NCI-H446 (cell line): ENCODE results near the gene SHB.
"Not testable (repeated sequence)": the region's sequence is repeated elsewhere in the genome, so short reads cannot be mapped to it uniquely, and the experiment has no call there.

Experiments
- DNase-seq, 2 experiments: peaks; one replicate each; lab custom pipeline; 2025; lab: John Stamatoyannopoulos, UW

SHB gene

GRCh38 chr9:37969130-37969529 lies 99.9 kb downstream of the SHB start:
- DNase-seq: no peak

DNA sequence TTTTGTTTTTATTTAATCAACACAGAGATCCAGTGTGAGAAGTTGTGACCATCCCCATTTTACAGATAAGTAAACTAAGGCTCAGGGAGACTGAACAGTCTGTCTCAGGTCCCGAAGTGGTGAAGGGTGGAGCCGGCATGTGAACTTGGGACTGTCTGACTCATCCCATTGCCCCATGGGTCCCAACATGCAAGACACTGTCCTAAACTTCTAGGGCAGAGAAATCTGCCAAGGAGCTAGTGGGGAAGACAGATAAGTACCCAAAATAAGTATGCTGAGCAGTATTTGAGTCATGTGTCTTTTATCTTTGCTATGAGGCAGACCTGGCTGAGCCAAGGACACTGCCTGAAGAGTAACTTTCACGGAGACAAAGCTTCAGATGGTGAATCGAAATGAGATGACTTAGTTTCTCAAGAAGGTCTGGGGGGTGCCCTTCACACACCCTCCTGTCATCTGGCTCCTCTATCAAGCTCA lies 100.8 kb downstream of the SHB start:
- no peak for DNase-seq

GRCh38 chr9:37967761-37968080 lies 101.3 kb downstream of the SHB start:
- DNase-seq: no peak

DNA sequence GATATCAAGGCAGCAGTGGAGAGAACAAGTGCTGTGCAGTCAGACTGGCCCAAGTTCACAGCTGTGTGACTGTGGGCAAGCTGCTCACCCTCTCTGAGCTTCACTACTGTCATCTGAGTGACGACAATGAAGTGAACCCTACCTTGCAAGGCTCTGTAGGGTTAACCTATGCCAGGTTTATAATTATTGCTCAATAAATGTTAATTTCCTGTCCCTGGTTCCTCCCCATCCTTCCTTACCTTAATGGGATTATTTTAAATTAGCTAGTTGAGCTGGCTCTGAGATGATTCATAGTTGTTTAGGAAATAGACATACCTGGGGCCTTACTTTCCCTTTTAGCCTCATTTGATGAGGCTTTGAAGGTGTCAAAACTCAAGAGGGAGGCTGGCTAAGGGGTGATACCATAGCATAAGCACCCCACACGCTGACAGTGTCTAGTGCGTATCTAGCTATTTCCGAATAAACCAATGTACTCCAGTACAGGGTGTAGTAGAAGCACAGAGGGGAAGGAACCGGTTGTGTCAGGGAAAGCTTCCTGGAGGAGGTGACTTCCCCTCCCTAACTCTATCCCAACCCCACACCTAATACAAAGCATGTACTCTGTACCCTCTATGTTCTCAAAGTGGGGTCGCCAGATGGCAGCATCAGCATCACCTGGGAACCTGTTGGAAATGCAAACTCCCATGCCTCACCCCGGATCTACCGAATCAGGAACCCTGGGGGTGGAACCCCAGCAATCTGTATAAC lies 101.8 kb downstream of the SHB start:
- DNase-seq: no peak

- no peak for DNase-seq
Observed at GRCh38 chr9:37966412-37967013, 102.5 kb downstream of the SHB start.

DNA sequence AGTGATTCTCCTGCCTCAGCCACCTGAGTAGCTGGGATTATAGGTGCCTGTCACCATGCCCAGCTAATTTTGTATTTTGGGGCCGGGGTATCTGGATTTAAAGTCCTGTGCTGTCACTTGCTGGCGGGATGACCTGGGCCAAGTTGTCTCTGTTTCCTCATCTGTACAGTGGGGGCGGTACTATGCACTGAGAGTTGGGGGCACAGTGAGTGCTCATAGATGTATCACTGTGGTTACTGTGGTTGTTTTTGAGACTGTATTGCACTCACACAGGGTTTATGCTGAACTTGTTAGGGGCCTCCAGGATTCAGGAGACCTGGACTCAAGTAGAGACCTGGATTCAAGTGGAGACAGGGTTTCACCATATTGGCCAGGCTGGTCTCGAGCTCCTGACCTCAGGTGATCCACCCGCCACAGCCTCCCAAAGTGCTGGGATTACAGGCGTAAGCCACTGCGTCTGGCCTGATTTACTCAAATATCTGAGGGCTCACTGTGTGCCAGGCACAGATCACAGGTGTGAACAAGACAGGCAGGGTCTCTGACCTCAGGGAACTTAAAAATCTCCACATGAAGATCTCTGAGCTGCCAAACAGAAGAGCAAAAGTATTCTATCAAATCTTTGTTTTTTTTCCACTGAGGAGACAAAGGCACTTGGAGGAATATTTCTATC lies 103.2 kb downstream of the SHB start:
- DNase-seq: not testable (repeated sequence)

- DNase-seq: no peak
Observed at GRCh38 chr9:37965116-37965515, 103.9 kb downstream of the SHB start.

GRCh38 chr9:37964740-37965081 lies 104.3 kb downstream of the SHB start:
- DNase-seq: no peak

GRCh38 chr9:37963936-37964739 lies 104.9 kb downstream of the SHB start:
- DNase-seq: peak; percentile 8 to 57

- no peak for DNase-seq
Observed at GRCh38 chr9:37961351-37961750, 107.7 kb downstream of the SHB start.

DNA sequence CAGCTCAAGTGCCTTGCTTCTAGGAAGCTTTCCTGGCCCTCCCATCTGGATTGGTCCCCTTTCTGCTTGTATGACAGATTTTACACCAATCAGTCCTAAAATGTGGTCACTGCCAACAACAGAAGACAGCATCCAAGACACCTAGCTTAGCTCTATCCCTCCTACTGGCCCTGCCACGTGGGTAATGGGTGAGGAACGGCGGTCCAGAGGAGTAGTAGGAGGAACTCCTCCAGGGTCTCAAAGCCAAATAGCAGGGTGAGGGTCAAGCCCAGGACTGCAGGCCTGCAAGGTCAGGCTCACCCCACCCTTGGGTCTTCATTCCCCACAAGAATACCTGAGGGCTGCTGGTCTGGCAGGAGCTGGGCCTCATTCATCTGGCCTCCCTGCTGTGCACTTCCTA lies 108.4 kb downstream of the SHB start:
- DNase-seq: no peak

DNA sequence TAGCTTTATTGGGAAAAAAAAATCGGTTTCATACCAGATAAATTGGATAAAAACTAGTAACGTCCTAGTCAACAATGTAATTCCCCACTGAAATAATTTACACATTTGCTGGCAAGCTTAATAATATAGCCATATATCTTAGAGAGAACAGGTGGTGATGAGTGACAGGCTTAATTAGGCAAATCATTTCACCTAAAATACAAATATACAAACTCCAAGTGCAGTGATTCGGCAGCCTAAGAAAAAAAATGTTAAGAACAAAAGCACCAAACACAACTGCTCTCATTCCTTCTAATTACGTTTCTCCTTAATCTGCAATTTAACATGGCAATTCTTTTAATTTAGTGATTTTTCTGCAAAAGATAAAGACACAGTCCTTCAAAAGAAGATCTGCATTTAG lies 109.1 kb downstream of the SHB start:
- DNase-seq: no peak

GRCh38 chr9:37958154-37958553 lies 110.9 kb downstream of the SHB start:
- DNase-seq: no peak

- no peak for DNase-seq
Observed at GRCh38 chr9:37957664-37957953, 111.4 kb downstream of the SHB start.

DNA sequence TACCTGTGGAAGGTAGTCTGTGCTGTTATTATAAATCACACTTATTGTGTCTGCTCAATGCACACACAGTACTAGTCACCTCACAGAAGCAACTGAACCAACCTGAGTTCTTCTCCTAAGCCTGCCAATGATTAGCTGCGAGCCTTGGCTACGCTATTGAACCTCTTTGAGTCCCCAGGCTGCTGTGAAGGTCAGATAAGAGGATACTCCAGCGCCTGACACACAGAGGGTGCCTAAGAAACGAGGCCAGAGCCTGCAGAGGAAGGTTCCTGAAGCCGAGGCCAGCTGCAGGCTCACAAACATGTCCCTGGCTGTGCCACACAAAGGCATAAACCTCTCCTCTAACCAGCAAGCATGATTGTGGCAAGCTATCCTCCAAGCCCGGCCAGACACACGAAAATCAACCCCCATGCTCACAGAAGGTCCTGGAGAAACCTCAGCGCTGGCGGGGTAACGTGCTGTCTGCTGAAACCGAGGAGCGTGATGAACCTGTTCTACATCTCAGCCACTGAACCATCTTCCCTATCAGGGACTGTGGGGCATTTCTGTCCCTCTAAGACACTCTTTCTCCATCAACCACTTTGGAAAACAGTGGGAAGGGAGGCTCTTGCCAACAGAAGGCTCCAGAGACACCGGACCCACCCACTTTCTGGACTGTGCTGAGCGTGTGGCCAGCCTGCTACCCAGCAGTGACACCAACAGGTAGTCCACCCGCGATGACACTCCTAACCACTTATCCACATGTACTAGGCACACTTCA lies 111.9 kb downstream of the SHB start:
- no peak for DNase-seq

DNA sequence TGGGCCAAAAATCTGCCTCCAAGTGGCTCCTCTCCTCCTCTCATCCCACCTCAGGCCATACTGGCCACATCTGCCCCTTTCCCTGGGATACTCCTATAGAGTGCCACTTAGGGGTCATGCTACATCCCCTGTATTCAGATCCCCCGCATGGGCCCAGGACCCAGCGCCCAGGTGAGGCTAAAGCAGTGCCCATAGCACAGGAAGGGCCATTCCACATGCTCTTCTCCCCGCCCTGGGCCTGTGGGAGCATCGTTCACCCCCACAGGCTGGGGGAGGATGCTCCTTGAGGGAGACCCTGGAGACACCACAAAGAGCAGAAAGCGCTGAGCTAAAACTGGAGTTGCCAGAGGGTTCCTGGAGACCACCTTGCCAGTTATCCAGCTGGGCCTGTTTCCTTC lies 112.6 kb downstream of the SHB start:
- DNase-seq: no peak

GRCh38 chr9:37955781-37956422 lies 113.1 kb downstream of the SHB start:
- no peak for DNase-seq

GRCh38 chr9:37954581-37954981 lies 114.4 kb downstream of the SHB start:
- DNase-seq: no peak

DNA sequence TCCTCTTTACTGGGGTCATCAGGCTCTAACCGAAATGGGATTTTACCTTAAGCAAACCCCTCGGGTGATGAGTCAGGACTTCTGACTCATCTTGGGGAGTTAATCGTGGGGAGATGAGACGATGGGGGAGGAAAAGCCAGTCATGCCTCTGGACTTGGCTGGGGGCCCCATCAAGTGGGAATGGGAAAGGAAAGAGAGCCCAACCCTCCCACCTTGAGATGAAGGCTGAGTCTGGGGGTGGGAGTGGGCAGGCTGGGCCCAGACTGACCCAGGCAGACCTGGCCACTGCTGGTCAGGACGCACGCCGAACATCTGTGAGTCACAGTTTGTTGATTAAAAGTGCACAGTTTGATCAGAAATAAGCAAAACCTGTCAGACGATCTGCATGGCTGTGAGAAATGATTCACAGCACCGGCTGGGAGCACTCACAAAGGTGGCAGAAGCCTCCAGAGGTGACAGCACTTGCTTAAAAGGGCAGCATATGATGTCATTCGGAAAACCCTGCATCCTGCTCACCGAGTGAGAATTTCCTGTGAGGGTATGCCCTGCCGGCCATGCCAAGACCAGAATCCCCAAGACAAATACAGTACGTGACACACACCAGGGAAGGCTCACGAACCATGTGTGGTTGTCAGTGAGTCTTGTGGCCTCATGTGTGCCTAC lies 115.1 kb downstream of the SHB start:
- no peak for DNase-seq

DNA sequence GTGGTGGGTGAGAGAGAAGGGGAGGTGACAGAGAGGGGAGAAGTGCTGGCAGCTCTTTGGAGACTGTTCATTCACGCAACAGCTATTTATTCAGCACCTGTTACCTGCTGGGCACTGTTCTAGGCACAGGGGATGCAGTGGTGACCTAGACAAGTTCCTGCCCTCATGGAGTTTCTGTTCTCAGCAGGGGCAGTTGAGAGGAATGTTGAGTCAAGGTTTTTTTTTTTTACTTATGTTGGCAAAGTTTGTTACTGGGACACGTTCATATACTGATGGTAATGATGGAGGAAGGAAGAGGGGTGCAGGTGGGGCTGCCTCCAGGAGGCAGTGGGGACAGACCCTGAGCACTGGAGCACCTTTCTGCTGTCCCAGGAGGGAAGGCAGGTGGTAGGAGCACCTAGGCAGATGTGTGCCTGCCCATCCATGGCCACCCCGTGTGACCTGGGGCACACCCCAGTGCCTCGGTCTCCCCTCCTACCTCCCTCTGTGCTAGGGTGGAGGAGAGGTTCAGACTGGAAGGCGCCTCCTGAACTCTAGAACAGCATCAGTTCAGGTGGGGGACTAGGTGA lies 115.7 kb downstream of the SHB start:
- no peak for DNase-seq

DNA sequence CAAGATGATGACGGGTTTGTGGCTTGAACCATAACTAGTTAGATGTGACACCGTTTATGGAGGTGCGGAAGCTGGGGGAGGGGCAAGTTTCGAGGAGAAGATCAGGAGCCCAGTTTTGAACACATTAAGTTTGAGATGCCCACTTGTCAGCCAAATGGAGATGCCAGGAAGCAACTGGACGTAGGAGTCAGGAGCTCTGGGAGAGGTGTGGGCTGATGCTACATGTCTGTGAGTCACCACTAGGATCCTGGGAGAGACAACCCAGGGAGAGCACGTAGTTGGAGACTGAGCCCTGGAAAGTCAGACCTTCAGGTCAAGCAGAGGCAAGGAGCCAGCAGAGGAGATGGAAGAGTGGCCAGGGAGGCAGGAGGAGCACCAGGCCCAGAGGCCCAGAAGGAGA lies 116.3 kb downstream of the SHB start:
- DNase-seq: no peak
